Measurements from ENCODE around the gene MUCL1.

MUCL1 gene

GRCh38 chr12:54891717-54892478 lies 37.6 kb downstream of the MUCL1 start:
- no peak for DNase-seq (ENCODE audit: low read depth in 2 of 2)

Data from stimulated activated CD4-positive, alpha-beta T cell treated with anti-CD3 and anti-CD28 coated beads, Interleukin-12 subunit alpha, Interleukin-12 subunit beta, amount 100 ng/mL, for 24 hours (primary cell).